ENCODE measurements around the gene TOP2B.

TOP2B gene, protein sequence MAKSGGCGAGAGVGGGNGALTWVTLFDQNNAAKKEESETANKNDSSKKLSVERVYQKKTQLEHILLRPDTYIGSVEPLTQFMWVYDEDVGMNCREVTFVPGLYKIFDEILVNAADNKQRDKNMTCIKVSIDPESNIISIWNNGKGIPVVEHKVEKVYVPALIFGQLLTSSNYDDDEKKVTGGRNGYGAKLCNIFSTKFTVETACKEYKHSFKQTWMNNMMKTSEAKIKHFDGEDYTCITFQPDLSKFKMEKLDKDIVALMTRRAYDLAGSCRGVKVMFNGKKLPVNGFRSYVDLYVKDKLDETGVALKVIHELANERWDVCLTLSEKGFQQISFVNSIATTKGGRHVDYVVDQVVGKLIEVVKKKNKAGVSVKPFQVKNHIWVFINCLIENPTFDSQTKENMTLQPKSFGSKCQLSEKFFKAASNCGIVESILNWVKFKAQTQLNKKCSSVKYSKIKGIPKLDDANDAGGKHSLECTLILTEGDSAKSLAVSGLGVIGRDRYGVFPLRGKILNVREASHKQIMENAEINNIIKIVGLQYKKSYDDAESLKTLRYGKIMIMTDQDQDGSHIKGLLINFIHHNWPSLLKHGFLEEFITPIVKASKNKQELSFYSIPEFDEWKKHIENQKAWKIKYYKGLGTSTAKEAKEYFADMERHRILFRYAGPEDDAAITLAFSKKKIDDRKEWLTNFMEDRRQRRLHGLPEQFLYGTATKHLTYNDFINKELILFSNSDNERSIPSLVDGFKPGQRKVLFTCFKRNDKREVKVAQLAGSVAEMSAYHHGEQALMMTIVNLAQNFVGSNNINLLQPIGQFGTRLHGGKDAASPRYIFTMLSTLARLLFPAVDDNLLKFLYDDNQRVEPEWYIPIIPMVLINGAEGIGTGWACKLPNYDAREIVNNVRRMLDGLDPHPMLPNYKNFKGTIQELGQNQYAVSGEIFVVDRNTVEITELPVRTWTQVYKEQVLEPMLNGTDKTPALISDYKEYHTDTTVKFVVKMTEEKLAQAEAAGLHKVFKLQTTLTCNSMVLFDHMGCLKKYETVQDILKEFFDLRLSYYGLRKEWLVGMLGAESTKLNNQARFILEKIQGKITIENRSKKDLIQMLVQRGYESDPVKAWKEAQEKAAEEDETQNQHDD (N-terminal part only)

DNA sequence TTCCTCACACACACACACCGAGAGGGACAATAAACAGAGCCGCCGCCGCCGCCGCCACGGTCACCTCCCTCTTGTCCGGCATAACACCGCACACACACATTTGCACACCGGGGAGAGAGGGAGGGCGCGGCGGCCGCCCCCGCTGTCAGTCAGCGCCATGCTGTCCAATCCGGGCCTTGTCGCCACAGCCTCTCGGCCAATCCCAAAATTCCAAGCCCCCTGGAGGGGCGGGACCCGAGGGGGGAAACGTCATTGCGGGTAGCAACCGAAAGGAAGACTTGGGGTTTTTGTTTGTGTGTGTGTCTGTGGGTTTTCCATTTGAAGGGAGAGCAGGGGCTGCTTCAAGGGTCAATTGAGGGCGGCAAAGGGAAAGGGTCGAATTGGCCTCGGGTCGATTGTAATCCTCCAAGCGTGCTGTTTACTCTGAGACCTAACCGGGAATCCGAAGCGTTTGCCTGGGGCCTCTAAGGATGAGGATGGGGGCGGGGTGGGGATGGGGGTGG is at the start of gene TOP2B:
TSS of gene TOP2B (minus strand) at position 96 of the 503 bp plus-strand sequence. CDS start 610 bp downstream, outside the sequence.
- DNase-seq: peak; percentile 98

DNA sequence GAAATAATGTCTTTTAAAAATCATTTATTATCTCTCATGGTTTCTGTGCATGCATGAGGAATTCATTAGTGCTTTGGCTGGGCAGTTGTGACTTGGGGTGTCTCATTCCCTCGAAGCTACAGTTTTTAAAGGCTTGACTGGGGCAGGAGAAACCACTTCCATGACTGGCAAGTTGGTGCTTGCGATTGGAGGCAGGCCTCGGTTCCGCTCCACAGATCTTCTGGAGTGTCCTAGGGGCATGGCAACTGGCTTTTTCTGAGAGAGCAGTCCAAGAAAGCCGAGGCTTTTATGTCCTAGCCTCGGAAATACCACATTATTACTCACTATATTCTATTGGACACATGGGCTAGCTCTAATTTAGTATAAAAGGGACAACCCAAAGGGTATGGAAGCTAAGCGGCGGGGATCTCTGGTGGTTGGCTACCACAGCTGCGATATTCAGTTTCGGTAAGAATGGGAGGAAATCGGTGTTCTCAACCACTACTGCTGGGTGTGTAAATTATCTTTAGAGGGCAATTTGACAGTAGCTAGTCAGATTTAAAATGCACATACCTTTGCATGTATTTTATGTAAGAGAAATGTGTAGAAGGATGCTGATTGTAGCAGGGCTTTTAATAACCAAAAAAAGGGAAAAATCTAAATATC is 48.8 kb upstream of the TOP2B start:
- DNase-seq: no peak

DNA sequence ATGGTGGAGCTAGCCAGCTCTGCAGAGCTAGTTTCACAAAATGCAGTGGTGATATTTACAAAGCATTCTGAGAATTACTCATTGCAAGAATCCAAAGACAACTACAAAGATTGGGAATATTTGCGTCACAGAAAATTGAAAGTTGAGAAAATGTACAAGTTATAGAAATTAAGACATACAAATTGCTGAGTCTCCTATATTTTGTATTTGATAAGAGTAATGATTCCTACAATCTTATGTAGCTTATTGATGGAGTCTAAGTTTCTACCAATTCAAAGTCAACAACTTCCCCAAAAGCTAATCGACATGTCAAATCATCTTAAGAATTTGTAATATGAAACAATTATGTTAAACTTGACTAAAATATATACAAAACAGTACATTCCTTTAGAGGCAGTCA is 46.4 kb upstream of the TOP2B start:
- no peak for DNase-seq

DNA sequence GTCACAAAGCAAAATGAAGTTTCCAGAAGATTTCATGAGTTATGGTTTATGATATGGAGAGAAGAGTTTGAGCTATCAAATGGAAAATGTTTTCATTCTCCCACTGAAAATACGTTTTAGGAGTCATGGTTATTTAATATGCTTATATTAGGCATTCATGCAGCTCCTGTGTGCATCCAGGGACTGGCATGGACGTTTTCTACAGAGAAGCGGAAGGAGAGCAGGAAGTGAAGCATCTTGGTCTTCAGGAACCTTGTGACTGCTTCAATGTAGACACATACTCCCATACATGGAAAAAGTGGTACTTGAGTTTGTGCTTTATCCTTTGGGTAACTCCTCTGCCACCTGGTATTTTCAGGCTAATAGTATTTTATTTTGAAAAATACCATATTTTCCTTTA is 43.3 kb upstream of the TOP2B start:
- no peak for DNase-seq

DNA sequence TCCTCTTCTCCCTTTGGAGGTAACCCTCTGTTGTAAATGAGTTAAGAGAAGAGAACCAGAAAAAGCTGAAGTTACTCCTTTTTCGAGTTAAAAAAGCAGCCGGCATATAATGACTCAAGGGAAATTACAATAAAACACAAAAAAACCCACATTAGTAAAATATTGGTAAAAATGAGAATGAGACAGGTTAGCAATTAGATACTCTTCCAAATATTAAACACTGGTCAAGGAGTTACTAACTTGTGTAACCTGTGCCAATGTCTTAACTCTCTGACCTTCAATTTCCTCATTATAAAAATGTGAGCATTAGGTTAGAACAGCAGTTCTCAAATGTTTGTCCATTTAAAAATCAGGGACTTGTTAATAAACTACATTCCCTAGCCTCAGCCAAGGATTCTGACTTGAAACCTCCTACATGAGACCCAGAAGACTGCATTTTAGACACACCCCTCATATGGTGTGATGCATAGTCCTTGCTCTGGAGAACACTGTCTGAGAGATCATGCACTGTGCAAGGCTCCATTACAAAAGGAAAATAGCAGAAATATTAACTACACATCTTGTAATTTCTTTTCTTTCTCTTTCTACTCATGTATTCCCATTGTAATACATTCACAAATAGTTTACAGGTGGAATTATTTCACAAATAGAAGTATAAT is 42.7 kb upstream of the TOP2B start:
- DNase-seq: no peak

DNA sequence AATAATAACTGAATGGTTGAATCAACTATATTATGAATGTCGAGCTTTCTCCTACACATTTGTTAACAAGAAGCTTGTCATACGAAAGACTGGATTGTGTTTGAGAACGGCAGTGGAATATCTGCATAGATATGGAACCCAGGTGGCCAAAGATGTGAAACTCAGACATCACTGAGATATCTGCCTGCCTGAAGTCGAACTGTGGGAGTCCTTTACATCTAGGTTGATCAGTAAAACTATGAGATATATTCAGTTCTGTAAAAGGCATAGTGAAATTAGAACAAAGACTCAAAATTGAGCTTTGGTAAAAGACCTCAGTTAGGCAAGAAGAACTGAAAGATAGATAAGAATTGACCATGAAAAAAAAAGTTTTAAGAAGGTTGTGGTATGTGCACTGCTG is 41.5 kb upstream of the TOP2B start:
- no peak for DNase-seq

DNA sequence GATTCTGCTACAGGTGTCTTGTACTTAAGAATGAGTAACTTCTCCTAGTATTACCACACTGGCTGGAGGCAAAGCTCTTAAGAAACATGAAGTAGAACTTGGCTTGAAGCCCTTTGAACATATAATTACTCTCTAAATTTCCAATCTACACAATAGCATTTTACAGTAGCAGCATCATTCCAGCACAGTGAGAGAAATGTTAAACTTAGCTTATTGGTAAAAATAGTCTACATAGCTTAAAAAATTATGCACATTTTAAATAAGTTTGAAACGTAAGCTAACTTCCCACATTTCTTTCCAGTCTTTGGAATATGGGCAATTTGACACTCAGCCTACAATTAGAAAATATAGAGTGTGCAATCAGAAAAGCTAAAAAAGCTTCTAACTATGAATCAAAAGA is 32.8 kb upstream of the TOP2B start:
- DNase-seq: no peak

DNA sequence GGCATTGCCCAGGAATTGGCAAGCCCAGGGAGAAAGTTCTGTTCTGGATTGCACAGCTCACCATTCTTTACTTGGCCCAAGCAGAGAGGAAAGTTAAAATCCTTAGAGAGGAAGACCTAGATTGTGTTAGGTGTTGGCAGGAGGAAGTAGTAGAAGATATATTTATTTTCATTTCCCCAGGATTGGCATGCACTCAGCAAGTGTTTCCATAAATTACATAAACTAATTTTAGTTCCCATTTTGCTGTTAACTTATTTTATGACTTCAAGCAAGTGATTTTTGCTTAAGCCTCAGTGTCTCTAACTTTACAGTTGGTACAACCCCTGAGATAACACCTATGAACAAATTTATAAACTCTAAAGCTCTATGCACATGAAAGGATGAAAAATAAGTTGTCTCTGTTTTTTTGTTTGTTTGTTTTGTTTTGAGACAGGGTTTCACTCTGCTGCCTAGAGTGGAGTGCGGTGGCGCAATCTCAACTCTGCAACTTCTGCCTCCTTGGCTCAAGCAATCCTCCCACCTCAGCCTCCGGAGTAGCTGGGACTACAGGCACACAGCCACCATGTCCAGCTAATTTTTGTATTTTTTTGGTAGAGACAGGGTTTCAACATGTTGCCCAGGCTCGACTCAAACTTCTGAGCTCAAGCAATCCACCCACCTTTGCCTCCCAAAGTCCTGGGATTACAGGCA is 31.2 kb upstream of the TOP2B start:
- DNase-seq: no peak

DNA sequence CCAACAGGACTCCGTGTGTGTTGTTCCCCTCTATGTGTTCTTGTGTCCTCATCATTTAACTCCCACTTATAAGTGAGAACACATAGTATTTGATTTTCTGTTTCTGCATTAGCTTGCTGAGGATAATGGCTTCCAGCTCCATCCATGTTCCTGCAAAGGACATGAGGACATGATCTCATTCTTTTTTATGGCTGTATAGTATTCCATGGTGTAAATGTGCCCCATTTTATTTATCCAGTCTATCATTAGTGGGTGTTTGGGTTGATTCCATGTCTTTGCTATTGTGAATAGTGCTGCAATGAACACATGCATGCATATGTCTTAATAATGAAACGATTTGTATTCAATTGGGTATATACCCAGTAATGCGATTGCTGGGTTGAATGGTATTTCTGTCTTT is 28.5 kb upstream of the TOP2B start:
- no peak for DNase-seq

DNA sequence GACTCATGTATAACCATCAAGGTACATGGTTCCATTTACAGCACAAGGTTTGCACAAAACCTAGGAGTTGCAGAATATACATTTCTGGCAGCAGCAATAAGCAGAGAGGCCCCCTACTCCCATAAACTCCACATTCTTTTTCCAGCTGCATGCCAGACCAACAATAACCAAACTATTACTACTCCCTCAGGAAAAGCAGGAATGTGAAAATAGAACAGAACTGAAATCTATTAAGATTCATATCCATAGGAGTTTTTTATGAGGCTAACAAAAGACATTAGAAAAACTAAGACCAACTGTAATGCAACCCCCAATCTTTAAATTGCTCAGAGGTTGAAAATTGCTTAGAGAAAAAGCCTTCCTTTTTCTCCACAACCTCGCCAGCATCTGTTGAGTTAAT is 27.6 kb upstream of the TOP2B start:
- DNase-seq: no peak

DNA sequence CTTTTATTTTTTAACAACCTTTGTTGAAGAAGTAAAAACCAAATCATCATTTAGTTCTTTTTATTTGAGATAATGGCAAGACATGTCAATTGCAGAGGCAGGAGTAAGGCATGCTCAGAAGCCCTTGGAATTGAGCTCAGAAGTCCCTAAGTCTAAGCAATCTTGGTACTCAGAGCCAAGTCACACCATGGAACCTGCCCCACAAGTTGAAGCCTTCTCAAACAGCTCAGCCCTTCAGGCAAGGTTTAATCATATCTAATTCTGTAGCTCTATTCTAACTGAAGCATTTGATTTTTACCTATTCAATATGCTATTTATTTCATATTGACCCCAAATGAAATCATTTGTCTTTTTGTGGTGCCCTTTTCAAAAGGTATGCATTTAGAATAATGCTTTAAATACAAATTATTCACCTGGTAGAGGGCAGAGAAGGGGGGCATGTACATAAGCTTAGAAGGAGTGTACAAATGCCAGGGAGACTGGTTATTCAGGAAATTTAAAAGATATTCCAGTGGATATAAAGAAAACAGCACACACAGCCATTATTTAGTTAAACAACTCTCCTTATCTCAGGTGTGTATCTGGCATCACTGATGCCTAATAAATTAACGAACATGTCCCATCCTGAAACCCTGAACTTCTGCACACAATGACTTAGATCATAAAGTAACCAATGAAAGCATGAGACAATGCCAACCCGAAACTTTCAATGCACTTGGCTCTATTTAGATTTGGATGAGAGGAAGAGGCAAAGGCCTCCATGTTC is 26.2 kb upstream of the TOP2B start:
- DNase-seq: no peak

DNA sequence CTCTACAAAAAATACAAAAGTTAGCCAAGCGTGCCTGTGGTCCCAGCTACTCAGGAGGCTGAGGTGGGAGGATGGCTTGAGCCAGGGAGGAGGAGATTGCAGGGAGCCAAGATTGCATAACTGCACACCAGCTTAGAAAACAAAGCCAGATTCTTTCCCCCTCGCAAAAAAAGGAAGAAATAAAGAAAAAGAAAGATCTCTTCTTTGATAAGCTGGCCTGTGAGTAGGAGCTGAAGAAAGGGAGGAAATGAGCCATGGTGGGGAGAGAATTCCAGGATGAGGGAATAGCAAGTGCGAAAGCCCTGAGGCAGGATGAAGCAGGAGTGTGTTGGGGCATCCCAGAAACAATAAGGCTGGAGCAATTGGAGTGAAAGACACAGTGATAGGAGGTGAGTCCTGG is 24.5 kb upstream of the TOP2B start:
- DNase-seq: no peak

DNA sequence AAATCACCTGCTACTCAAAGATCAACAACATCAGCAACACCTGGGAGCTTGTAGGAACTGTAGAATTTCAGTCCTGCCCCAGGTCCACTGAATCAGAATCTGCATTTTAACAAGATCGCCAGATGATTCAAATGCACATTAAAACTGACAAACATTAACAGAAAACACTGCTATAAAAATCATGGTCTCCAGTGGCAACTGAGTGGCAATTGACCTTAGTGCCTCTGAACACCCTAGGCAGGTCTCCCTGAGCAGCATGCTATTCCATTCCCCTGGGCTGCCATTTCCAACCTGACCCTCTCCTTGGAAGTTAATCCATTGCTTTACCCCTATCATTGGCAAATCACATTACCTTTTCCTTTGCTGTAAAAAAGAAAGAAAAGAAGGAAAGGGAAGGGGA is 23.0 kb upstream of the TOP2B start:
- DNase-seq: no peak

DNA sequence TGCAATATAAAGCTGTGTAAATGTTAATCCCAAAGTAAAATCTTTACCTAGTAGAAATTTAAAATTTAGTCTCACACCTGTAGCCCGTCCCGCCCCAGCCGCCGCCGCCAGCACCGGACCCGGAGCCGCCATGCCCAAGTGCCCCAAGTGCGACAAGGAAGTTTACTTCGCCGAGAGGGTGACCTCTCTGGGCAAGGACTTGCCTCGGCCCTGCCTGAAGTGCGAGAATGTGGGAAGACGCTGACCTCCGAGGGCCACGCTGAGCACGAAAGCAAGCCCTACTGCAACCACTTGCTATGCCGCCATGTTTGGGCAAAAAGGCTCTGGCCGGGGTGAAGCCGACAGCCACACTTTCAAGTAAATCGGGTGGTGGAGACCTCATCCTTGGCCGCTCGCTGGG is 22.1 kb upstream of the TOP2B start:
- DNase-seq: no peak

DNA sequence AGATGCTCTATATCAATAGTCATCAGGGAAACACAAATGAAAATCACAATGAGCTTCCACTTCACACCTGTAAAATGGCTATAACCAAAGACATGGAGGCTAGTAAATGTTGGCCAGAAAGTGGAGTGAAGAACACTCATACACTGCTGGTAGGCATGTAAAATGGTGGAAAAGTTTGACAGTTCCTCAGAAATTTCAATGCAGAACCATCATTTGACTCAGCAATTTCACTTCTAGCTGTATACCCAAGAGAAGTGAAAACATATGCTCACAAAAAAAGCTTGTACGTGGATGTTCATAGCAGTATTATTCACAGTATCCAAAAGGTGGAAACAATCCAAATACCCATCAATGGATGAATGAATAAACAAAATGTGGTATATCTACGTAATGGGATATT is 19.2 kb upstream of the TOP2B start:
- no peak for DNase-seq

DNA sequence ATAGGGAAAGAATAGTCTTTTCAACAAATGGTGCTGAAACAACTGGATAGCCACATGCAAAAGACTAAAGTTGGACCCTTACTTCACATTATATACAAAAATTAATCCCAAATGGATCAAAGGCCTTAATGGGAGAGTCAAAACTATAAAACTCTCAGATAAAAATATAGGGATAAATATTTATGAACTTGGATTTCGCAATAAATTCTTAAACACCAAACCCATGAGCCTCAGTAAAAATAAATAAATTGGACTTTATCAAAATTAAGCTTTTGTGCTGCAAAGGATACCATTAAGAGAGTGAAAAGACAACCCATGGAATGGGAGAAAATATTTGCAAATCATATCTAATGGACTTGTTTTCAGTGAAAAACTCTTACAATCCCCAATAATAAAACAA is 18.7 kb upstream of the TOP2B start:
- DNase-seq: no peak

DNA sequence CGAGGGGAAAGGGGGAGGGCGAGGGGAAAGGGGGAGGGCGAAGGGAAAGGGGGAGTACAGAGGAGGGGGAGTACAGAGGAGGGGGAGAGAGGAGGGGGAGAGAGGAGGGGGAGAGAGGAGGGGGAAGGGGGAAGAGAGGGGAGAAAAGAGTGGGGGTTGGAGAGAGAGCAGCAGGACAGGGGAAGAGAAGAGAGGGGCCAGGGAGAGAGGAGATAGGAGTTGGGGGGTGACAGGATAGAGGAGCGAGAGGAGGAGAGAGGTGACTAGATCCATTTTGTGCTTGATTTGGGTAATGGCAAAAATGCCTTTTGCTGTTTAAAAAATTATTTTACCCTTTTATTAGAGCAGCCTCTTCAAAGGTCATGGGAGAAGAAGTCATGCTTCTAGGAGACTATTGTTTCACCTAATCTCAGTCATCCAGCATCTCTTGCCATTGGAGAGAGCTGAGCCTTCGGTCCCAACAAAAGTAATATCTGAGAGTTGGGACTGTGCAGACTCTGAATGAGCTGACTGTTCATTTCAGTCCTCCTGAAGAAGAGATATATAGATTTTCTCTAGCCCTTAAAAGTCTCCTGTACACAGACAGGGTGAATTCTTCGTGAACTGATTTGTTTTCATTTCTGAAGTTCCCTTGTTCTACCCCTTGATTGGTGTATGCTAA is 15.1 kb upstream of the TOP2B start:
- no peak for DNase-seq

DNA sequence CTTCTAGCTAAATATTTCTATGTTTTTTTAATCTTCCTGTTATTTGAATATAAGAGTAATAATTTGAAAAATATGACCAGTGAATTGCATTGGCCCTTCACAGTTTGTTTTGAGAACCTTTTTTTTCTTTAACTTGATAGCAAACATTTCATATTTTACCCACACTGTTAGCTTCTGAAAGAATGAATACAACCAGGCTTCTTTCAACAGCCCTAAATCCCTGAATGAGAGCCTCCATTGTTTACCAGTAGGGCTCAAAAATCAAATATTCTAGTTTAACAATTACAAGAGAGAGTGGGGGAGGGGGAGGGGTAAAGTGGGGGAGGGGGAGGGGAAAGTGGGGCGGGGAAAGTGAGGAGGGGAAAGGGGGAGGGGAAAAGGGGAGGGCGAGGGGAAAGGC is 14.5 kb upstream of the TOP2B start:
- no peak for DNase-seq

DNA sequence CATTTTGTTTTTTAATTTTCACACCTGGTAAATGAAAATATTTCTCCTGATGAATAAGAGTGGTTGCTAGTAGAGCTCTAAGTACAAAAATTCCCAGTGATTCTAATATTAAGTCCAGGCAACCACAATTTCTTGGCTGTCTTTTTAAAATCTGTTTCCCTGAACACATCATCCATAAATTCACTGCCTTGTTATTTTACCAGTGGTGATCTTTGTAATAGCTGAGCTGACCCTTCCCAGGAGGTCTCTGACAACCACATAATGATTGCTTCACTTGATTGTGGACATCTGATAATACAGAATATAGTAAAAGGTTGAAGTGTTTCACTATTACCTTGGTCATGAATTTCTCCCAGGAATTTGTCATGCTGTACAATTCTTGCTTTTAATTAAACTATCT is 13.9 kb upstream of the TOP2B start:
- no peak for DNase-seq

DNA sequence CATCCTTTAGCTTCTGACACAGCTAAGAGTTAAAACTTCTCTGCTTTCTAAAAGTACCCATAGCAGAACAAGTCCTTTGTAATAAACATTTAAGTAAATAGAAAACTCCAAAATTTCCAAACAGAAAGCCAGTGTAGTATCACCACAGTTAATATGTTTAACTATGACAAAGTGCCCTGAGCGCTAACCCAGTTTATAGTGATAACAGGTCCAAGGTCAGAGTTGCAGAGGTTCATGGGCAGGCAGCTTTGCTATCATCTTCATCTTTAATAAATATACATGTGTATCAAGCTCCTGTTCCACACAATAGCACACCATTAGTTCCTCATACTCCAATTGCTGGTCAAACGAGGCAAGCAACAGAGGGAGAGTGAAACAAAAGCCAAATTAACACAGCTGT is 12.4 kb upstream of the TOP2B start:
- DNase-seq: no peak

All from right forelimb (tissue), 1 donor.